ENCODE data around the gene DOCK3.

- TF ChIP-seq POLR2A (IDR thresholded peaks at IDR 0.05): no peak
- TF ChIP-seq, protein P1, sequence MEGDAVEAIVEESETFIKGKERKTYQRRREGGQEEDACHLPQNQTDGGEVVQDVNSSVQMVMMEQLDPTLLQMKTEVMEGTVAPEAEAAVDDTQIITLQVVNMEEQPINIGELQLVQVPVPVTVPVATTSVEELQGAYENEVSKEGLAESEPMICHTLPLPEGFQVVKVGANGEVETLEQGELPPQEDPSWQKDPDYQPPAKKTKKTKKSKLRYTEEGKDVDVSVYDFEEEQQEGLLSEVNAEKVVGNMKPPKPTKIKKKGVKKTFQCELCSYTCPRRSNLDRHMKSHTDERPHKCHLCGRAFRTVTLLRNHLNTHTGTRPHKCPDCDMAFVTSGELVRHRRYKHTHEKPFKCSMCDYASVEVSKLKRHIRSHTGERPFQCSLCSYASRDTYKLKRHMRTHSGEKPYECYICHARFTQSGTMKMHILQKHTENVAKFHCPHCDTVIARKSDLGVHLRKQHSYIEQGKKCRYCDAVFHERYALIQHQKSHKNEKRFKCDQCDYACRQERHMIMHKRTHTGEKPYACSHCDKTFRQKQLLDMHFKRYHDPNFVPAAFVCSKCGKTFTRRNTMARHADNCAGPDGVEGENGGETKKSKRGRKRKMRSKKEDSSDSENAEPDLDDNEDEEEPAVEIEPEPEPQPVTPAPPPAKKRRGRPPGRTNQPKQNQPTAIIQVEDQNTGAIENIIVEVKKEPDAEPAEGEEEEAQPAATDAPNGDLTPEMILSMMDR (IDR thresholded peaks at IDR 0.05): no peak
- no peak for TF ChIP-seq POLR2AphosphoS5 (IDR thresholded peaks at IDR 0.05)
Measured at GRCh38 chr3:50743643-50744042, 68.9 kb downstream of the DOCK3 start.
